Cardiac fibroblast (primary cell): ENCODE data around the gene DMRTC2.

Experiments used
- DNase-seq, 2 donors: peaks; one replicate each; pipeline versions ENCODE4 v3.0.0 to v3.0.0-alpha.2; 2010; ENCODE audit warnings: low read depth in 2 of 2
- H3K4me3 ChIP-seq, 2 donors: replicated peaks in 1 of 2; 1 replicate in 1 of 2; 2 replicates in 1 of 2; pipeline ENCODE4 v1.5.1; 2011; ENCODE audit warnings: low read depth in 2 of 2, low read length in 2 of 2, mild to moderate bottlenecking in 2 of 2, moderate library complexity in 1 of 2
- CTCF ChIP-seq: IDR thresholded peaks from one replicate; pipeline ENCODE4 v1.5.1; 2011; ENCODE audit warnings: low read depth, mild to moderate bottlenecking, low read length, inconsistent platforms

DMRTC2 gene

GRCh38 chr19:41886761-41887710, 42.2 kb downstream of the DMRTC2 start:
- no peak overlapping the region for H3K4me3 ChIP-seq
- DNase-seq, result no peak
- TF ChIP-seq CTCF, result no peak

GRCh38 chr19:41887711-41888382, 43.0 kb downstream of the DMRTC2 start:
- peak in 1 of 2 donors; percentile 58 for DNase-seq
- no peak overlapping the region for H3K4me3 ChIP-seq
- peak; percentile 8 for TF ChIP-seq CTCF

- no peak overlapping the region for H3K4me3 ChIP-seq
- DNase-seq, result no peak
- no peak for TF ChIP-seq CTCF
Observed at GRCh38 chr19:41888926-41889325, 44.1 kb downstream of the DMRTC2 start.

- no peak for TF ChIP-seq CTCF
- no peak for DNase-seq
- no peak overlapping the region for H3K4me3 ChIP-seq
Observed at GRCh38 chr19:41889896-41890295, 45.1 kb downstream of the DMRTC2 start.

- no peak overlapping the region for H3K4me3 ChIP-seq
- no peak for TF ChIP-seq CTCF
- no peak for DNase-seq
Observed at GRCh38 chr19:41890936-41891335, 46.1 kb downstream of the DMRTC2 start.

- no peak overlapping the region for H3K4me3 ChIP-seq
- no peak for DNase-seq
- TF ChIP-seq CTCF, result no peak
Observed at GRCh38 chr19:41892173-41892902, 47.5 kb downstream of the DMRTC2 start.
